ENCODE data around the gene RPH3AL.
A peak's percentile ranks its signal among the peaks of the same experiment; 100 is the strongest.
"Not testable (repeated sequence)": the region's sequence is repeated elsewhere in the genome, so short reads cannot be mapped to it uniquely, and the experiment has no call there.

Gene RPH3AL

DNA sequence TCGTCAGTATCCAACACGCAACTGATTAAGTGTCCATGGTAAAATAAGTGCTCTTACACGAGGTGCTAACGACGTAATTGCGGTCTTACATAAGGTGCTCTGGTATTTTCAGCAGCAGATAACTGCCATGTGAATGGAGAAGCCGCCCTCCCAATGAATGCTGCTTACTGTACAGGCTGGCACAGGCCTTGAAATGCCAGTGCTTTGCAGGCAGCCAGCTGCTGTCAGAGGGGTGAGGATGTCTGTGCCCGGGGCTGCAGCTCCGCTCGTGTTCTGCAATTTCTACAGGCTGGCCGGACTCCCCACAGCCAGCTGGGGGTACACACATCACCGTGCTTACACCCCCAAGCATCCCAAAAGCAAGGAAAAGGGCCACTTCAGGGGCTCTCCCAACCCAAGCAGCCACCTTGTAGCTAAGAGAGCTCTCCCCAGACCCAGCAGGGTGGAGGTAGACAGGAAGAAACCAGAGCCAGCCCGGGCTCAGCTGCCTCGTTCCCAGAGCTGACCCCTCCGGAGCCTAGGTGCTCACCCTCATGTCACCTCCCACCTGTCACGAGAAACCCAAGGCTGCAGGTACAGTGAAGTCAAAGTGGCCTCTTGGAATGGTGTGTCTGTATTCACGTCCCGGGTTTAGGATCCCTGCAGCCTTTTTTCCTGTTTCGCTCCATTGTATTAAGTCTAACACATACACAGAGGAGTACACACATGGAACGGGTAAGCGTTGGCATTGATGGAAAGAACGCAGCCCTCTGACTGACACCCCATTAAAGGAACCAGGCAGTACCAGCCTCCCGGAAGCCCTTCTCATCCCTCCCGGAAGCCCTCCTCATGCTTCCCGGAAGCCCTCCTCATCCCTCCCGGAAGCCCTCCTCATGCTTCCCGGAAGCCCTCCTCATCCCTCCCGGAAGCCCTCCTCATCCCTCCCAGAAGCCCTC lies 27.2 kb upstream of the RPH3AL start:
- DNase-seq (ENCODE audit: low spot score), result no peak

GRCh38 chr17:378068-378467 lies 25.5 kb upstream of the RPH3AL start:
- DNase-seq (ENCODE audit: low spot score), result no peak

GRCh38 chr17:376936-377863 lies 24.6 kb upstream of the RPH3AL start:
- peak; percentile 60 for DNase-seq (ENCODE audit: low spot score)

GRCh38 chr17:373613-374230 lies 21.1 kb upstream of the RPH3AL start:
- DNase-seq (ENCODE audit: low spot score), result no peak

DNA sequence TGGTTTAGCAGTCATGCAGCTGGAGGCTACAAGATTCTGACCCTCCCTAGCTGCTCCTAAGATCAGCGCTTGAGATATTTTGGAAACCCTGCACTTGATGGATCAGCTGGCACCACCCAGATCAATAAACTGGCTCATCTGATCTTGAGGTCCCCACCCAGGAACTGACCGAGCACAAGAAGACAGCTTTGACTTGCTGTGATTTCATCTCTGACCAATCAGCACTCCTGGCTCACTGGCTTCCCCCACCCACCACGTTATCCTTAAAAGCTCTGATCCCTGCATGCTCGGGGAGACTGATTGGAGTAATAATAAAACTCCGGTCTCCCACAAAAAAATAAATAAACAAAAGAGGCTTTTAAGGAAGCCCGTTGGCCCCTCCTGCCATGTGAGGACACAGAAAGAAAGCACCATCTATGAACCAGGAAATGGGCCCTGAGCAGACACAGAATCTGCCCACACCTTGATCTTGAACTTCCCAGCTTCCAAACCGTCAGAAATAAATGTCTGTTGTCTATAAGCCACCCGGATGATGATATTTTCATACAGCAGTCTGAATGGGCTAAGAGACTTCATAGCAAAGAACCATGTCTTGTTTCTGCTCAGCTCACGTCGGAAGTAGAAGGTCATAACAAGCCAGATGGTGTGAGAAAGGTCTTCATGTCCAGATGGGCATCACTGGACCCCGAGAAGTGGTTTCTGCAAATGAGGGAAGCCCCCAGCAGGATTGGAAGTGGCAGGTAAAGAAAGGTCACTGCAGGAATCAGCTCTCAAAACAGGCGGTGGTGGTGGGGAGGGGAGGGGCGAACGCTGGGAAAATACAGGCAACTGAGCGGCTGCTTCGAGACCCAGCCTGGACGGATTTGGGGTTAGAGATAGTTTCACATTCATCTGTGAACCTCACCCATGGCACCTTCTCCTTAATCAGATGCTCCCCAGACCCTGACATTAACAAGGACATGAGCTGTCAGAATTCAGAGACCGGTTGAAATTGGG lies 19.8 kb upstream of the RPH3AL start:
- no peak for DNase-seq (ENCODE audit: low spot score)

DNA sequence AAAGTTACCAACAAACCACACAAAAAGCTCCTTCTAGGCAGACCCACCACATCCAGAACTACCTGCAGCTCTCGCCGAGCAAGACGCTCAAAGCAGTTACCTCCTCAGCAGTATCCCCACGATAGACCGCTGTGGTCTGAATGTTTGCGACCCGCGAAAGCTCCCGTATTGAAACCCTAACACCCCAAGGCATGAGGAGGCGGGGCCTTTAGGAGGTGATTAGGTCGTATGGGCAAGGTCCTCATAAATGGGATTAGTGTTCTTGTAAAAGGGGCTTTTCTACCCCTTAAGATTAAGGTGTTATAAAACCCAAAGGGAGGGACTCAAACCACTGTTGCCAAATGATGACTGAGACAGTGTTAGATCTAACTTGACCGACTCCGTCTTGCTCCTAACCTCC lies 19.0 kb upstream of the RPH3AL start:
- no peak for DNase-seq (ENCODE audit: low spot score)

DNA sequence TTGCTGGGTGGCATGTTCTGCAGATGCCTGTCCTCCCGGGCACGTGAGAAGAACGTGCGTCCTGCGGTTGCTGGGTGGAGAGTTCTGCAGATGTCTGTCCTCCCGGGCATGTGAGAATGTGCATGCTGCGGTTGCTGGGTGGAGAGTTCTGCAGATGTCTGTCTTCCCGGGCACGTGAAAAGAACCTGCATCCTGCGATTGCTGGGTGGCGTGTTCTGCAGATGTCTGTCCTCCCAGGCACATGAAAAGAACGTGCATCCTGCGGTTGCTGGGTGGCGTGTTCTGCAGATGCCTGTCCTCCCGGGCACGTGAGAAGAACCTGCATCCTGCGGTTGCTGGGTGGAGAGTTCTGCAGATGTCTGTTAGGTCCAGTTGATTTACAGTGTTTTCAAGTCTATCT lies 15.0 kb upstream of the RPH3AL start:
- not testable (repeated sequence) for DNase-seq (ENCODE audit: low spot score)

- not testable (repeated sequence) for DNase-seq (ENCODE audit: low spot score)
These were observed 14.3 kb upstream of the RPH3AL start for GRCh38 chr17:366657-367615.

DNA sequence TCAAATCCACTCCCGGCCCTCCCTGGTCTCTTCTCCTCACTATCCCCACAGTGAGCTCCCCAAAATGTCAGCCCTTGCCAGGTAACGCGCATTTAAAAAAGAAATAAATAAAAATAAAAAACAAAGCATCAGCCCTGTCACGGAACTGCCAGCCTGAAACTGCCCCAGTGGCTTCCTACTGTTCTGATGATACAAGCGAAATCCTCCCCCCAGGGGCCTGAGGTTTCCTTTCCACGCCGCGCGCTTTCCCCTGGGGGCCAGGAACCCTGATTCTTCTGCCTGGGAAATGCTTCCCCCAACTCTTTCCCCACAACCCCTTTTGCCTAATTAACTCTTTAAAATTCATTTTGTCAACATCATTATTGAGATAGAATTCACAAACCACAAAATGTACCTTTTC lies 12.2 kb upstream of the RPH3AL start:
- no peak for DNase-seq (ENCODE audit: low spot score)

- DNase-seq (ENCODE audit: low spot score), result no peak
These were observed 11.7 kb upstream of the RPH3AL start for GRCh38 chr17:364308-364707.

DNA sequence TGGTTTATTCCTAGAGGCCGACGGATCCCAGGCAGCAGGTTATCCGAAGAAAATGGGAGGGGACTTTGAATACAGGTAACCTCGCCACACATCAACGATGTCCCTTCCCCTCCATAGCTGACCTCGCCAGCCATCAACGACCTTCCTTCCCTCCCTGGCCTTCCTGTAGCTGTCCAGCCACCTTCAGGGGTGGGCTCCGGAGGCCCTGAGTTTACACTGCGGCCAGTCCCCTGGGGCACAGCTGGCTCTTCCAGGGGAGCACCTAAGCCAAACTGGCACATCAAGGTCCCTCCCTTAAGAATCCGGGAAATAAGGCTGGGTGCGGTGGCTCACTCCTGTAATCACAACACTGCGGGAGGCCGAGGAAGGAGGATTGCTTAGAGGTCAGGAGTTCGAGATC lies 10.1 kb upstream of the RPH3AL start:
- DNase-seq (ENCODE audit: low spot score), result no peak

DNA sequence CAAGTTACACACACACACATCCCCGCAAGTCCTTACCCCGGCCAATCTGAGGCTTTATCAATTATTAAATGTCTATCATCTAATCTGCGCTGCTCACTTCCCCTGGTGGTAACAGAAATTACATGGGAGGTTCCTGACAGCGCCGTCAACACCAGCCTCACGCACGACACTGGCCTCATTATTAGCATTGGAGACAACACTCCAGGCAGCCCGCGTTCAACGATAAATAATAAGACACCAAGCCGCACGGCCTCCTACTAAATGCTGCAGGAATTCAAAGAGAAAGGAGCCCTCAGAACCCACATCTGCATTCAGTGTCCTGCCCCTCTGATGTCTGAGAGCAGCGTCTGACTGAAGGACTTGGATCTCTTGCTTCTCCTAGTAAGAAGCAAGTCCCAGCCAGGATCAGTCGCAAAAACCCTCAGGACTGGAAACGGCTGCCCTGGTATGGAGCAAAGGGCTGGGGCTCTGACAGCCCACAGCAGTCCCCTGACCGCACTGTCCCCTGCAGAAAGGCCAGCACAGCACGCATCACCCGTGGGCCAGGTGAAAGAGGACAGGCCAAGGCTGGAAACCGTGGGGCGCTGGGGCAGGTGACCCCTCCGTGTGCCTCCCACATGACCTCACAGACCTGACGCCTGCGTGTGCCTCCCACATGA lies 7.6 kb upstream of the RPH3AL start:
- no peak for DNase-seq (ENCODE audit: low spot score)

DNA sequence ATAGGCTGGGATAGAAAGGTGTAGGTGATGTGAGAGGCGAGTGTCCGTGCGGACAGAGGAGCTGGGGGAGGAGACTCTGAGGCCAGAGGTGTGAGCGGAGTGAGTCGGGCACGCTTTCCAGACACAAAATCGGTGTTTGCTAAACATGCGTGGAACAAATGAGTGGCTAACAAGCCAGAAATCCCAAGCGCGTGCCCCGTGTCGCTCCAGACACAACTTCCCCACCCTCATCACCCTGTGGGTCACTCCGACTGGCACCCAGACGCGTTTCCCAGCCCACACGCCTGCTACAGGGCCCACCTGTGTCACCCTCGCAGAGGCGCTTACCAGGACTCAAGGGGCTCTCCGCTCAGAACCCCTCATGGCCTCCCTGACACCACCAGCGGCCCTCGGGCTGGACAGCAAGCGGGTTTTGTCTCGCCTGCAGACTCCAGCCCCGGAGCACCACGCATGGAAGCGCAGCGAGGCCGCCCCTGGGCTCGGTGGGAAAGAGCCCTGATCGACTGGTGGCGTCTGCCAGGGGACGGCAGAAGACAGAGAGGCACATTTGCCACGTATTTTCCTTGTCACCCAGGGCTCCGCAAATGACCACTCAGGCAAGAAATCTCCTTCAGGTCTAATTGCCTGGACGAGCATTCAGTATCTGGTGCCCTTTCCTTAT lies 6.0 kb upstream of the RPH3AL start:
- DNase-seq (ENCODE audit: low spot score), result no peak

GRCh38 chr17:357644-358043 lies 5.0 kb upstream of the RPH3AL start:
- DNase-seq (ENCODE audit: low spot score), result peak; percentile 52

DNA sequence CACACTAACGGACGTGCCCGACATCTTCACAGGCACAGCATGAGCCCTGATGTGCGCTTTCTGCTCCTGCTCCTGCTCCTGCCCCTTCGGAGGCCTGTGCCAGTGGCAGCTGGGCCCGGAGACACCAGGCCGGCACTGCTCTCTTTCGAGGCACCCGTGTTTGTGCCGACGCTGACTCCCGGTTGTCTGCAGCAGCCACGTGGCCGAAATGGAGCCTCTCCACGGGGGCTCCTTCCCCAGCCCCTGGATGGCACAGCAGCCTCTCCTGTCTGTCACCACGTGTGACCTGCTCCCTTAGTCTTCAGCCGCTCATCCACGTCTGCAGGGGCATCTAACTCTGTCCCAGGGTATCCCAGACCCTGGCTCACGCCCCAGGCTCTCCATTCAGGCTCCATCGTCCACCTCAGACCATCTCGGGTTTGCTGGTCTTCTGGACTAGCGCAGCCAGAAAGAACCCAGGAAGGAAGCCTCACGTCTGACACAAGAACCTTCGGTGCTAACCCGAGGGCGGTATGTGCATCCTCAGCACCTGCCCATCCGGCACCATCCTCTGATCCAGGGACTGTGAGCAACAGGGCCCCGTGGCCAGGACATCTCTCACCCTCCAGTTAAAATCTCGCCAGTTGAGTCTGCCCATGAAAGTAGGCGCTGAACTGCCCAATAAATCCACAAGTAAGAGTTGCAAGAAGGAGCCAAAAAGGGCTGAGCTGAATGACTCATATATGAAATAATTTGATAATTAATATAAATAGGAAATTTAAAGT lies 4.2 kb upstream of the RPH3AL start:
- DNase-seq (ENCODE audit: low spot score), result no peak

GRCh38 chr17:354651-355556 lies 2.3 kb upstream of the RPH3AL start:
- peak; percentile 60 for DNase-seq (ENCODE audit: low spot score)

DNA sequence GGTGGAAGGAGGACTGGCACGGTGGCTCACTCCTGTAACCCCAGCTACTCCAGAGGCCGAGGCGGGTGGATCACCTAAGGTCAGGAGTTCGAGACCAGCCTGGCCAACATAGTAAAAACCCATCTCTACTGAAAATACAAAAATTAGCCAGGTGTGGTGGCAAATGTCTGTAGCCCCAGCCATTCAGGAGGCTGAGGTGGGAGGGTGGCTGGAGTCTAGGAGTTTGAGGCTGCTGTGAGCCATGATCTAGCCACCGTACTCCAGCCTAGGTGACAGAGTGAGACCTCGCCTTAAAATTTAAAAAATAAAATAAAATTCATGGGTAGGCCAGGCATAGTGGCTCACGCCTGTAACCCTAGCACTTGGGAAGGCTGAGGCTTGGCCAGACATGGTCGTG lies 1.2 kb upstream of the RPH3AL start:
- DNase-seq (ENCODE audit: low spot score), result no peak

All from SK-N-DZ (cell line).